ENCODE measurements around the gene DENND4A. TPM values are rescaled to one million over a fixed set of nuclear protein-coding genes. Genes with fewer than 3 reads are reported as not detected.
"Not testable (repeated sequence)": the region's sequence is repeated elsewhere in the genome, so short reads cannot be mapped to it uniquely, and the experiment has no call there.

The DENND4A gene
- total RNA-seq, 1 experiment from 2014 or later, result 14.4 TPM

DNA sequence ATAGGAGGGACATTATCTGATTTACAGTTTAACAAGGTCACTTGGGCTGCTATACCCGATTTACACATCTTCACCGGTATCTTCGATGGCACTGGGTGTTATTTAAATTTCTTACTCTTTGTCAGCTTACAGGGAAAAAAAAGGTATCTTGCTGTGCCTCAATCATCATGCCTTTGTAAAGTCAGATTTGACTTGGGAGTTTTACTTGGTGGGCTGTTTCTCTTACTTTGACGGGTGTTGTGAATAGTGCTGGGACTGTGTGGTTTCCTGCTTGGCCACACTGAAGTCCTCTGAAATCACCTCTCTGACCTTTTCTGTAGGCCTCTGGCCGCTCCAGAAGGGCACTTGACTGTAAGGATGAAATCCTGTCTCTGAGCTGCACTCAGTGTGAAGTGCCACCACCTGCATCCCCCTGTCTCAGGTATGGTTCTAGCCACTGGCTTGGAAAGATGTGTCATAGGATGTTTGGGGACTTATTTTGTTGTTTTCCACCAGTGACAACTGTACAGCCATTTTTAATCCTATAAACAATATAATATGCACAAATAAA, 173.5 kb downstream of the DENND4A start:
- Histone ChIP-seq H3K27ac (ENCODE audit: low read length) (no peak overlapping the region), H3K36me3 (ENCODE audit: control insufficient read depth, insufficient read depth, low read length) (no peaks in the 10 kb centered on the region), H3K4me3 (ENCODE audit: low read depth in 2 of 2, low read length in 2 of 2) (no peak overlapping the region), H3K27me3 (ENCODE audit: control insufficient read depth, insufficient read depth, low read length) (no peaks in the 10 kb centered on the region), H3K4me1 (ENCODE audit: control insufficient read depth, insufficient read depth, low read length) (no peaks in the 10 kb centered on the region), H3K9me3 (ENCODE audit: control insufficient read depth, insufficient read depth, low read depth, low read length) (no peaks in the 10 kb centered on the region)
- ChIA-PET CTCF (no interaction called here), POLR2A (no interaction called here)
- ATAC-seq, result no peak
- intact Hi-C loops (cut with micrococcal nuclease; ENCODE audit: unreplicated experiment), result no loop called here
- no peak for DNase-seq (ENCODE audit: low read depth, low spot score)
- no TSS peak for BruUV-seq (replicated peaks)
- TF ChIP-seq, protein P1, sequence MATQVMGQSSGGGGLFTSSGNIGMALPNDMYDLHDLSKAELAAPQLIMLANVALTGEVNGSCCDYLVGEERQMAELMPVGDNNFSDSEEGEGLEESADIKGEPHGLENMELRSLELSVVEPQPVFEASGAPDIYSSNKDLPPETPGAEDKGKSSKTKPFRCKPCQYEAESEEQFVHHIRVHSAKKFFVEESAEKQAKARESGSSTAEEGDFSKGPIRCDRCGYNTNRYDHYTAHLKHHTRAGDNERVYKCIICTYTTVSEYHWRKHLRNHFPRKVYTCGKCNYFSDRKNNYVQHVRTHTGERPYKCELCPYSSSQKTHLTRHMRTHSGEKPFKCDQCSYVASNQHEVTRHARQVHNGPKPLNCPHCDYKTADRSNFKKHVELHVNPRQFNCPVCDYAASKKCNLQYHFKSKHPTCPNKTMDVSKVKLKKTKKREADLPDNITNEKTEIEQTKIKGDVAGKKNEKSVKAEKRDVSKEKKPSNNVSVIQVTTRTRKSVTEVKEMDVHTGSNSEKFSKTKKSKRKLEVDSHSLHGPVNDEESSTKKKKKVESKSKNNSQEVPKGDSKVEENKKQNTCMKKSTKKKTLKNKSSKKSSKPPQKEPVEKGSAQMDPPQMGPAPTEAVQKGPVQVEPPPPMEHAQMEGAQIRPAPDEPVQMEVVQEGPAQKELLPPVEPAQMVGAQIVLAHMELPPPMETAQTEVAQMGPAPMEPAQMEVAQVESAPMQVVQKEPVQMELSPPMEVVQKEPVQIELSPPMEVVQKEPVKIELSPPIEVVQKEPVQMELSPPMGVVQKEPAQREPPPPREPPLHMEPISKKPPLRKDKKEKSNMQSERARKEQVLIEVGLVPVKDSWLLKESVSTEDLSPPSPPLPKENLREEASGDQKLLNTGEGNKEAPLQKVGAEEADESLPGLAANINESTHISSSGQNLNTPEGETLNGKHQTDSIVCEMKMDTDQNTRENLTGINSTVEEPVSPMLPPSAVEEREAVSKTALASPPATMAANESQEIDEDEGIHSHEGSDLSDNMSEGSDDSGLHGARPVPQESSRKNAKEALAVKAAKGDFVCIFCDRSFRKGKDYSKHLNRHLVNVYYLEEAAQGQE (IDR thresholded peaks at IDR 0.05; ENCODE audit: insufficient read depth in 1 of 2, low read depth in 2 of 2, low read length in 1 of 2), result no peak
- TF ChIP-seq, protein P2, sequence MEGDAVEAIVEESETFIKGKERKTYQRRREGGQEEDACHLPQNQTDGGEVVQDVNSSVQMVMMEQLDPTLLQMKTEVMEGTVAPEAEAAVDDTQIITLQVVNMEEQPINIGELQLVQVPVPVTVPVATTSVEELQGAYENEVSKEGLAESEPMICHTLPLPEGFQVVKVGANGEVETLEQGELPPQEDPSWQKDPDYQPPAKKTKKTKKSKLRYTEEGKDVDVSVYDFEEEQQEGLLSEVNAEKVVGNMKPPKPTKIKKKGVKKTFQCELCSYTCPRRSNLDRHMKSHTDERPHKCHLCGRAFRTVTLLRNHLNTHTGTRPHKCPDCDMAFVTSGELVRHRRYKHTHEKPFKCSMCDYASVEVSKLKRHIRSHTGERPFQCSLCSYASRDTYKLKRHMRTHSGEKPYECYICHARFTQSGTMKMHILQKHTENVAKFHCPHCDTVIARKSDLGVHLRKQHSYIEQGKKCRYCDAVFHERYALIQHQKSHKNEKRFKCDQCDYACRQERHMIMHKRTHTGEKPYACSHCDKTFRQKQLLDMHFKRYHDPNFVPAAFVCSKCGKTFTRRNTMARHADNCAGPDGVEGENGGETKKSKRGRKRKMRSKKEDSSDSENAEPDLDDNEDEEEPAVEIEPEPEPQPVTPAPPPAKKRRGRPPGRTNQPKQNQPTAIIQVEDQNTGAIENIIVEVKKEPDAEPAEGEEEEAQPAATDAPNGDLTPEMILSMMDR (IDR thresholded peaks at IDR 0.05), result no peak
- TF ChIP-seq SIN3A (IDR thresholded peaks at IDR 0.05; ENCODE audit: borderline replicate concordance, insufficient read depth, low read depth, low read length) (no peak), POLR2AphosphoS5 (IDR thresholded peaks at IDR 0.05; ENCODE audit: low read depth, low read length) (no peak), TCF7L2 (IDR thresholded peaks at IDR 0.05; ENCODE audit: low read depth, low read length) (no peak)
- in situ Hi-C loops (cut with HindIII; ENCODE audit: low pct_unique_long_range_greater_than_20kb, low sequenced_read_pairs), result no loop called here

DNA sequence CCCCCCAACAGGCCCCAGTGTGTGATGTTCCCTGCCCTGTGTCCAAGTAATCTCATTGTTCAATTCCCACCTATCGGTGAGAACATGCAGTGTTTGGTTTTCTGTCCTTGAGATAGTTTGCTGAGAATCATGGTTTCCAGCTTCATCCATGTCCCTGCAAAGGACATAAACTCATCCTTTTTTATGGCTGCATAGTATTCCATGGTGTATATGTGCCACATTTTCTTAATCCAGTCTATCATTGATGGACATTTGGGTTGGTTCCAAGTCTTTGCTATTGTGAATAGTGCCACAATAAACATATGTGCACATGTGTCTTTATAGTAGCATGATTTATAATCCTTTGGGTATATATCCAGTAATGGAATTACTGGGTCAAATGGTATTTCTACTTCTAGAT, 176.2 kb downstream of the DENND4A start:
- CTCF ChIA-PET; H3K27me3 ChIP-seq (ENCODE audit: control insufficient read depth, insufficient read depth, low read length); H3K27ac ChIP-seq (ENCODE audit: low read length); ATAC-seq; H3K36me3 ChIP-seq (ENCODE audit: control insufficient read depth, insufficient read depth, low read length); in situ Hi-C loops (cut with HindIII; ENCODE audit: low pct_unique_long_range_greater_than_20kb, low sequenced_read_pairs); POLR2A ChIA-PET; H3K4me3 ChIP-seq (ENCODE audit: low read depth in 2 of 2, low read length in 2 of 2); BruUV-seq (replicated peaks); intact Hi-C loops (cut with micrococcal nuclease; ENCODE audit: unreplicated experiment); DNase-seq (ENCODE audit: low read depth, low spot score); H3K9me3 ChIP-seq (ENCODE audit: control insufficient read depth, insufficient read depth, low read depth, low read length): not testable (repeated sequence)
- H3K4me1 ChIP-seq (ENCODE audit: control insufficient read depth, insufficient read depth, low read length), result peaks cover 14% of the 10 kb centered on the region

DNA sequence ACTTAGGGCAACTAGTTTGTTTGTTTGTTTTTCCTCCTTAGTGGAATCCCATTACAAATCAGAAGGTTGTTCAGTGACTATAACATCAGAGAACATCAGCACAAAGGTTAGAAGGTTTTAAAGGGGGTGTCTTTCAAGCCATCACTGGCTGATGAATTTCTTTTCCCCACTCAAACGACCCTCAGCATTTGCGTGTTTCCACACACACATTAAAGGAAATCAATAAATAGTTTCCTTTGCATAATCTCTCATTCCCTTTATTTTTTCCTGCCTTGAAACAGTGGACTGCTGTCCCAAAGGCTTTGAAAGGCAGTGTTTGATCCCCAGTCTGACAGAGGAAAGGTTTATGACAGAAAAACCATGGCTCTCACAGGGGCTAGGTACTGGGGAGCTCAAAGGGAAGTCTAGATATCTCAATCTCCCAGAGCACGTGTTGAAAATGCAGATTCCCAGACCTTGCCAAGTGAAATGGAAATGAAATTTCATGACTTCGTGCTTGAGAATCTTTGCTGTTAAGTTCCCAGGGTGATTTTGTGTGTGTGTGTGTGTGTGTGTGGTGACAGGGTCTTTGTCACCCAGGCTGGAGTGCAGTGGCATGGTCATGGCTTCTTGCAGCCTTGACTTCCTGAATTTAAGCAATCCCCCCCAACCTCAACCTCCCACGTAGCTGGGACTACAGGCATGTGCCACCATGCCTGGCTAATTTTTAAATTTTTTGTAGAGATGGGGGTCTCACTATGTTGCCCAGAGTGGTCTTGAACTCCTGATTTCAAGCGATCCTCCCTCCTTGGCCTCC, 178.9 kb downstream of the DENND4A start:
- BruUV-seq (replicated peaks), result no TSS peak
- intact Hi-C loops (cut with micrococcal nuclease; ENCODE audit: unreplicated experiment), result no loop called here
- in situ Hi-C loops (cut with HindIII; ENCODE audit: low pct_unique_long_range_greater_than_20kb, low sequenced_read_pairs), result no loop called here
- no peaks in the 10 kb centered on the region for H3K9me3 ChIP-seq (ENCODE audit: control insufficient read depth, insufficient read depth, low read depth, low read length)
- H3K4me1 ChIP-seq (ENCODE audit: control insufficient read depth, insufficient read depth, low read length), result peaks cover 20% of the 10 kb centered on the region
- POLR2A ChIA-PET, result no interaction called here
- DNase-seq (ENCODE audit: low read depth, low spot score), result no peak
- H3K27ac ChIP-seq (ENCODE audit: low read length), result 0 out of 2 replicates have a peak overlapping the region, but pooled peaks have one; percentile 31
- H3K27me3 ChIP-seq (ENCODE audit: control insufficient read depth, insufficient read depth, low read length), result no peaks in the 10 kb centered on the region
- H3K4me3 ChIP-seq (ENCODE audit: low read depth in 2 of 2, low read length in 2 of 2), result no peak overlapping the region
- ATAC-seq, result no peak
- TF ChIP-seq POLR2AphosphoS5 (IDR thresholded peaks at IDR 0.05; ENCODE audit: low read depth, low read length), result no peak
- TF ChIP-seq, protein P1 (IDR thresholded peaks at IDR 0.05; ENCODE audit: insufficient read depth in 1 of 2, low read depth in 2 of 2, low read length in 1 of 2), result no peak
- TF ChIP-seq TCF7L2 (IDR thresholded peaks at IDR 0.05; ENCODE audit: low read depth, low read length), result no peak
- TF ChIP-seq SIN3A (IDR thresholded peaks at IDR 0.05; ENCODE audit: borderline replicate concordance, insufficient read depth, low read depth, low read length), result no peak
- TF ChIP-seq, protein P2 (IDR thresholded peaks at IDR 0.05), result no peak
- CTCF ChIA-PET, result interaction anchor here (1.2 kb wide), 1 partner anchor 256 kb away, joined by 3 read pairs; the partner anchor contains the start of gene RAB11A
- no peaks in the 10 kb centered on the region; the same call in 1 of the 2 replicates for H3K36me3 ChIP-seq (ENCODE audit: control insufficient read depth, insufficient read depth, low read length)

Measured in Panc1 (cell line).